Measurements from ENCODE around the gene FLT1. TPM values are rescaled to one million over a fixed set of nuclear protein-coding genes. Genes with fewer than 3 reads are reported as not detected.

Gene FLT1
- total RNA-seq, 1 donor from 2014 or later: 0.47 TPM

- Histone ChIP-seq H3K36me3 (no peaks in the 10 kb centered on the region), H3K4me1 (no peaks in the 10 kb centered on the region), H3K9me3 (ENCODE audit: low read depth) (no peaks in the 10 kb centered on the region), H3K27ac (no peak overlapping the region), H3K4me2 (no peak overlapping the region), H3K9ac (no peak overlapping the region), H3F3A (ENCODE audit: low read depth) (no peaks in the 10 kb centered on the region), H2AFZ (replicated peaks) (no peak overlapping the region), H3K27me3 (no peaks in the 10 kb centered on the region), H3K79me2 (ENCODE audit: low read depth) (no peaks in the 10 kb centered on the region), H3K4me3 (no peak overlapping the region), H4K20me1 (ENCODE audit: low read depth) (no peaks in the 10 kb centered on the region)
- Mint-ChIP-seq H3K9me3 (no peaks in the 10 kb centered on the region), H3K4me1 (peaks cover 3% of the 10 kb centered on the region), H3K27ac (no peak overlapping the region), H3K36me3 (no peaks in the 10 kb centered on the region), H3K27me3 (ENCODE audit: insufficient read depth, low read depth) (no peaks in the 10 kb centered on the region), H3K4me3 (no peak overlapping the region)
- no peak for DNase-seq (ENCODE audit: low spot score)
- TF ChIP-seq EZH2 (IDR thresholded peaks at IDR 0.05) (no peak), EZH2phosphoT487 (IDR thresholded peaks at IDR 0.05) (no peak)
- TF ChIP-seq, protein P1, sequence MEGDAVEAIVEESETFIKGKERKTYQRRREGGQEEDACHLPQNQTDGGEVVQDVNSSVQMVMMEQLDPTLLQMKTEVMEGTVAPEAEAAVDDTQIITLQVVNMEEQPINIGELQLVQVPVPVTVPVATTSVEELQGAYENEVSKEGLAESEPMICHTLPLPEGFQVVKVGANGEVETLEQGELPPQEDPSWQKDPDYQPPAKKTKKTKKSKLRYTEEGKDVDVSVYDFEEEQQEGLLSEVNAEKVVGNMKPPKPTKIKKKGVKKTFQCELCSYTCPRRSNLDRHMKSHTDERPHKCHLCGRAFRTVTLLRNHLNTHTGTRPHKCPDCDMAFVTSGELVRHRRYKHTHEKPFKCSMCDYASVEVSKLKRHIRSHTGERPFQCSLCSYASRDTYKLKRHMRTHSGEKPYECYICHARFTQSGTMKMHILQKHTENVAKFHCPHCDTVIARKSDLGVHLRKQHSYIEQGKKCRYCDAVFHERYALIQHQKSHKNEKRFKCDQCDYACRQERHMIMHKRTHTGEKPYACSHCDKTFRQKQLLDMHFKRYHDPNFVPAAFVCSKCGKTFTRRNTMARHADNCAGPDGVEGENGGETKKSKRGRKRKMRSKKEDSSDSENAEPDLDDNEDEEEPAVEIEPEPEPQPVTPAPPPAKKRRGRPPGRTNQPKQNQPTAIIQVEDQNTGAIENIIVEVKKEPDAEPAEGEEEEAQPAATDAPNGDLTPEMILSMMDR (IDR thresholded peaks at IDR 0.05): no peak
Measured at GRCh38 chr13:28479005-28479404, 15.9 kb downstream of the FLT1 start.

DNA sequence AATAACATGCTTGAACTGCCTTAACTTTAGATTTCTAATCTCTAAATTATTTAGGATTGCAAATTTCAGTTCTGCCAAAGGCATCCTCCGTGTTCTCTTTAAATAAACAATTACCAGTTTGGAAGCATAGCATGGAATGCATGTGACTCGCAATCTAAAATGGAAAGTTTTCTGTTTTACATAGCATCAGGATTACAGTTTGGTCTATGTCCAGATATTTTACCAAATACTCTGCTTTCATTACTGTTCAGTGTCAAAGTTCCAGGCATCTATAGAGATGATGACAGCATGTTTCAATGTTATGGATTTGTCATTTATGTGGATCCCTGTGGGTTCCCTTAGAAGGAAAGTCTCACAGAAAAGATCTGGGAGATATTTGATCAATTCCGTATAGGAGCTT is 16.8 kb downstream of the FLT1 start:
- Histone ChIP-seq H3K27ac (no peak overlapping the region), H3K9me3 (ENCODE audit: low read depth) (no peaks in the 10 kb centered on the region), H3F3A (ENCODE audit: low read depth) (no peaks in the 10 kb centered on the region), H4K20me1 (ENCODE audit: low read depth) (no peaks in the 10 kb centered on the region), H3K27me3 (no peaks in the 10 kb centered on the region), H3K4me2 (no peak overlapping the region), H3K79me2 (ENCODE audit: low read depth) (no peaks in the 10 kb centered on the region), H3K4me1 (no peaks in the 10 kb centered on the region), H3K4me3 (no peak overlapping the region), H3K9ac (no peak overlapping the region), H2AFZ (replicated peaks) (no peak overlapping the region), H3K36me3 (no peaks in the 10 kb centered on the region)
- Mint-ChIP-seq H3K9me3 (no peaks in the 10 kb centered on the region), H3K36me3 (no peaks in the 10 kb centered on the region), H3K27ac (no peak overlapping the region), H3K4me1 (peaks cover 3% of the 10 kb centered on the region), H3K27me3 (ENCODE audit: insufficient read depth, low read depth) (no peaks in the 10 kb centered on the region), H3K4me3 (no peak overlapping the region)
- DNase-seq (ENCODE audit: low spot score): no peak
- TF ChIP-seq EZH2 (IDR thresholded peaks at IDR 0.05) (no peak), EZH2phosphoT487 (IDR thresholded peaks at IDR 0.05) (no peak)
- TF ChIP-seq, protein P1 (IDR thresholded peaks at IDR 0.05): no peak

- Mint-ChIP-seq H3K27ac (no peak overlapping the region), H3K4me1 (peaks cover 3% of the 10 kb centered on the region), H3K4me3 (no peak overlapping the region), H3K9me3 (no peaks in the 10 kb centered on the region), H3K36me3 (no peaks in the 10 kb centered on the region), H3K27me3 (ENCODE audit: insufficient read depth, low read depth) (no peaks in the 10 kb centered on the region)
- no peak overlapping the region for H3K9ac ChIP-seq
- no peak for DNase-seq (ENCODE audit: low spot score)
- no peaks in the 10 kb centered on the region for H3K4me1 ChIP-seq
- H3K27ac ChIP-seq: no peak overlapping the region
- no peaks in the 10 kb centered on the region for H3K36me3 ChIP-seq
- no peak overlapping the region for H3K4me2 ChIP-seq
- H3F3A ChIP-seq (ENCODE audit: low read depth): no peaks in the 10 kb centered on the region
- H3K4me3 ChIP-seq: no peak overlapping the region
- no peak overlapping the region for H2AFZ ChIP-seq (replicated peaks)
- H3K27me3 ChIP-seq: no peaks in the 10 kb centered on the region
- TF ChIP-seq, protein P1 (IDR thresholded peaks at IDR 0.05): no peak
- H3K9me3 ChIP-seq (ENCODE audit: low read depth): no peaks in the 10 kb centered on the region
- H3K79me2 ChIP-seq (ENCODE audit: low read depth): no peaks in the 10 kb centered on the region
- H4K20me1 ChIP-seq (ENCODE audit: low read depth): no peaks in the 10 kb centered on the region
Measured at GRCh38 chr13:28477709-28477973, 17.3 kb downstream of the FLT1 start.

Measured in neural progenitor cell (in vitro differentiated cells).